ENCODE measurements around the gene VIPAS39. TPM values are rescaled to one million over a fixed set of nuclear protein-coding genes. Genes with fewer than 3 reads are reported as not detected.
A peak's percentile ranks its signal among the peaks of the same experiment; 100 is the strongest.

The VIPAS39 gene
- total and polyA plus RNA-seq, 2 experiments from 2014 or later = 16.1 to 24.5 TPM

- Histone ChIP-seq H3K4me3 (no peak overlapping the region), H3K27me3 (no peaks in the 10 kb centered on the region), H3K36me3 (no peaks in the 10 kb centered on the region), H3K9me3 (ENCODE audit: low read depth) (no peaks in the 10 kb centered on the region), H3K27ac (no peak overlapping the region), H3K4me1 (ENCODE audit: low read depth) (no peaks in the 10 kb centered on the region)
- DNase-seq (ENCODE audit: low read depth in 1 of 2, low spot score in 1 of 2) = no peak
- TF ChIP-seq CTCF (IDR thresholded peaks at IDR 0.05; ENCODE audit: low read depth, low read length) = no peak
Observed at GRCh38 chr14:77478029-77478428, 20.6 kb upstream of the VIPAS39 start.

- TF ChIP-seq CTCF (IDR thresholded peaks at IDR 0.05; ENCODE audit: low read depth, low read length) = no peak
Observed at GRCh38 chr14:77475432-77476115, 18.2 kb upstream of the VIPAS39 start.

GRCh38 chr14:77474479-77475177 is 17.2 kb upstream of the VIPAS39 start:
- H3K9me3 ChIP-seq (ENCODE audit: low read depth) = no peaks in the 10 kb centered on the region
- no peaks in the 10 kb centered on the region for H3K27me3 ChIP-seq
- no peaks in the 10 kb centered on the region for H3K4me1 ChIP-seq (ENCODE audit: low read depth)
- no peak overlapping the region for H3K27ac ChIP-seq
- H3K4me3 ChIP-seq = no peak overlapping the region
- peak in 1 of 2 donors; percentile 38 for DNase-seq (ENCODE audit: low read depth in 1 of 2, low spot score in 1 of 2)
- no peak for TF ChIP-seq CTCF (IDR thresholded peaks at IDR 0.05; ENCODE audit: low read depth, low read length)
- no peaks in the 10 kb centered on the region for H3K36me3 ChIP-seq

More at GRCh38 chr14:77475432-77476115, 18.2 kb upstream of the VIPAS39 start:
- Histone ChIP-seq H3K4me3 (no peak overlapping the region), H3K27ac (no peak overlapping the region), H3K4me1 (ENCODE audit: low read depth) (no peaks in the 10 kb centered on the region), H3K36me3 (no peaks in the 10 kb centered on the region), H3K27me3 (no peaks in the 10 kb centered on the region), H3K9me3 (ENCODE audit: low read depth) (no peaks in the 10 kb centered on the region)
- DNase-seq (ENCODE audit: low read depth in 1 of 2, low spot score in 1 of 2) = no peak

GRCh38 chr14:77473921-77474320 is 16.5 kb upstream of the VIPAS39 start:
- no peaks in the 10 kb centered on the region for H3K9me3 ChIP-seq (ENCODE audit: low read depth)
- H3K4me1 ChIP-seq (ENCODE audit: low read depth) = no peaks in the 10 kb centered on the region
- peaks cover 4% of the 10 kb centered on the region for H3K36me3 ChIP-seq
- H3K27me3 ChIP-seq = no peaks in the 10 kb centered on the region
- H3K27ac ChIP-seq = no peak overlapping the region
- DNase-seq (ENCODE audit: low read depth in 1 of 2, low spot score in 1 of 2) = no peak
- no peak for TF ChIP-seq CTCF (IDR thresholded peaks at IDR 0.05; ENCODE audit: low read depth, low read length)
- no peak overlapping the region for H3K4me3 ChIP-seq

- Histone ChIP-seq H3K27ac (peak overlapping the region; percentile 2), H3K27me3 (no peaks in the 10 kb centered on the region), H3K4me1 (ENCODE audit: low read depth) (no peaks in the 10 kb centered on the region), H3K36me3 (peaks cover 26% of the 10 kb centered on the region), H3K4me3 (no peak overlapping the region), H3K9me3 (ENCODE audit: low read depth) (no peaks in the 10 kb centered on the region)
- no peak for TF ChIP-seq CTCF (IDR thresholded peaks at IDR 0.05; ENCODE audit: low read depth, low read length)
- no peak for DNase-seq (ENCODE audit: low read depth in 1 of 2, low spot score in 1 of 2)
Observed at GRCh38 chr14:77470224-77470870, 12.9 kb upstream of the VIPAS39 start.
